Ascending aorta (tissue), 2 donors: ENCODE results near the gene SMIM44. TPM values are rescaled to one million over a fixed set of nuclear protein-coding genes. Genes with fewer than 3 reads are reported as not detected.

Experiments
- DNase-seq, 2 donors: peaks; one replicate each; pipeline ENCODE4 v3.0.0-alpha.2; 2019; ENCODE audit warnings: low spot score in 2 of 2
- H3K27ac ChIP-seq, 2 donors: fragments of 200-600 bp; sonication (generic); one replicate each; pipeline ENCODE4 v1.5.1; 2016 to 2017; ENCODE audit warnings: mild to moderate bottlenecking in 1 of 2
- H3K27me3 ChIP-seq: fragments of 200-600 bp; sonication (generic); one replicate; pipeline ENCODE4 v1.5.1; 2017
- H3K36me3 ChIP-seq, 2 donors: fragments of 200-600 bp; sonication (generic); one replicate each; pipeline ENCODE4 v1.5.1; 2016
- H3K4me1 ChIP-seq, 2 donors: fragments of 200-600 bp; sonication (generic); one replicate each; pipeline ENCODE4 v1.5.1; 2016 to 2017; ENCODE audit warnings: mild to moderate bottlenecking in 1 of 2
- H3K4me3 ChIP-seq, 2 donors: fragments of 200-600 bp; sonication (generic); one replicate each; pipeline ENCODE4 v1.5.1; 2016 to 2017; ENCODE audit warnings: mild to moderate bottlenecking in 1 of 2
- H3K9me3 ChIP-seq, 2 donors: fragments of 200-600 bp; sonication (generic); one replicate each; pipeline ENCODE4 v1.5.1; 2016
- CTCF ChIP-seq, 3 experiments: fragments of 200-600 bp in 2 of 3; fragments of 450-650 bp in 1 of 3; sonication (generic) in 2 of 3; IDR thresholded peaks; one replicate each; pipeline ENCODE4 v1.5.1; 2016 to 2019; ENCODE audit warnings: antibody characterized with exemption in 3 of 3, mild to moderate bottlenecking in 1 of 3, moderate library complexity in 1 of 3
- intact Hi-C: fragments of 100-400 bp; cut with DNase I; formaldehyde crosslinking; loops from one replicate; pipeline ENCODE4 v1.15.1; 2023
- total RNA-seq: library from RNA; depleted of rRNA; stranded (reverse); fragments of >200 nt; gene quantifications from one replicate; pipeline ENCODE4 v1.1.0, GENCODE V29; 2016

SMIM44 gene
- total RNA-seq, 1 donor from 2014 or later, result not detected

- DNase-seq, result no peak
- Histone ChIP-seq H3K27me3 (peaks cover 2% of the 10 kb centered on the region), H3K27ac (no peak overlapping the region), H3K4me1 (no peaks in the 10 kb centered on the region), H3K9me3 (no peaks in the 10 kb centered on the region), H3K36me3 (no peaks in the 10 kb centered on the region), H3K4me3 (no peak overlapping the region)
- TF ChIP-seq CTCF (IDR thresholded peaks at IDR 0.05), result no peak
- intact Hi-C loops, result no loop called here
Measured at GRCh38 chr19:3479834-3480215, 3.4 kb downstream of the SMIM44 start.

DNA sequence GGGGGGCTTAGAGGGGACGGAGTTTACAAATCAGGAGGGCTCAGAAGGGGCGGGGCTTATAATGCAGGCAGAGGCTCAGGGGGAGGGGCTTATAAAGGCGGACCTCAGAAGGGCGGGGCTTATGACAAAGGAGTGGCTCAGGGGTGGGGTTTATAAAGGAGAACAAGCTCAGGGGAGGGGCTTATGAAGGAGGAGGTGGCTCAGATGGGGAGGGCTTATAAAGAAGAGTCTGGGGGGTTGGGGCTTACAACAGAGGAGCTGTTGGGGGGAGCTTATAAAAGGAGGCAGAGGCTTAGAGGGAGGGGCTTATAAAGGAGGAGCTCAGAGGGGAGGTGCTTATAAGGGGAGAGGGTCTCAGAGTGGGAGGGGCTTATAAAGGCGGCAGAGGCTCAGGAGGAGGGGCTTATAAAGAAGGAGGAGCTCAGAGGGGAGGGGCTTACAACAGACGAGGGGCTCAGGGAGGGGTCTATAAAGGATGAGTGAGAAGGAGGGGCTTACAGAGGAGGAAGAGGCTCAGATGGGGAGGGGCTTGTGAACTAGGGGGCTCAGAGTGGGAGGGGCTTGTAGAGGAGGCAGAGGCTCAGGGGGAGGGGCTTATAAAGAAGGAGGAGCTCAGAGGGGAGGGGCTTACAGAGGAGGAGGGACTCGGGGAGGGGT is 3.9 kb downstream of the SMIM44 start:
- peaks cover 2% of the 10 kb centered on the region for H3K27me3 ChIP-seq
- no peak for DNase-seq
- H3K27ac ChIP-seq, result no peak overlapping the region
- no peaks in the 10 kb centered on the region for H3K36me3 ChIP-seq
- H3K4me1 ChIP-seq, result no peaks in the 10 kb centered on the region
- H3K4me3 ChIP-seq, result no peak overlapping the region
- no peaks in the 10 kb centered on the region for H3K9me3 ChIP-seq
- no peak for TF ChIP-seq CTCF (IDR thresholded peaks at IDR 0.05)
- intact Hi-C loops, result no loop called here

GRCh38 chr19:3478409-3479176 is 4.6 kb downstream of the SMIM44 start:
- TF ChIP-seq CTCF (IDR thresholded peaks at IDR 0.05), result no peak
- Histone ChIP-seq H3K9me3 (no peaks in the 10 kb centered on the region), H3K27me3 (peaks cover 2% of the 10 kb centered on the region), H3K27ac (no peak overlapping the region), H3K36me3 (no peaks in the 10 kb centered on the region), H3K4me1 (no peaks in the 10 kb centered on the region), H3K4me3 (no peak overlapping the region)
- intact Hi-C loops, result no loop called here
- no peak for DNase-seq

- TF ChIP-seq CTCF (IDR thresholded peaks at IDR 0.05), result no peak
- Histone ChIP-seq H3K9me3 (no peaks in the 10 kb centered on the region), H3K27me3 (peaks cover 2% of the 10 kb centered on the region), H3K4me3 (no peak overlapping the region), H3K36me3 (no peaks in the 10 kb centered on the region), H3K4me1 (no peaks in the 10 kb centered on the region), H3K27ac (no peak overlapping the region)
- intact Hi-C loops, result no loop called here
- no peak for DNase-seq
Measured at GRCh38 chr19:3477951-3478350, 5.3 kb downstream of the SMIM44 start.

DNA sequence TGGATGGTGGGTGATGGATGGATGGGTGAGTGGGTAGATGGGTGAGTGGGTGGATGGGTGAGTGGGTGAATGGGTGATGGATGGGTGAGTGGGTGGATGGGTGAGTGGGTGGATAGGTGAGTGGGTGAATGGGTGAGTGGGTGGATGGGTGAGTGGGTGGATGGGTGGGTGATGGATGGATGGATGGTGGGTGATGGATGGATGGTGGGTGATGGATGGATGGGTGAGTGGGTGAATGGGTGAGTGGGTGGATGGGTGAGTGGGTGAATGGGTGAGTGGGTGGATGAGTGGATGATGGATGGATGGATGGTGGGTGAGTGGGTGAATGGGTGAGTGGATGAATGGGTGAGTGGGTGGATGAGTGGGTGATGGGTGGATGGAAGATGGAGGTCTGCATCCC is 5.7 kb downstream of the SMIM44 start:
- Histone ChIP-seq H3K9me3 (no peaks in the 10 kb centered on the region), H3K4me1 (peaks cover 0 to 4% of the 10 kb centered on the region in 2 donors), H3K27ac (no peak overlapping the region), H3K4me3 (no peak overlapping the region), H3K27me3 (peaks cover 2% of the 10 kb centered on the region), H3K36me3 (no peaks in the 10 kb centered on the region)
- intact Hi-C loops, result no loop called here
- no peak for TF ChIP-seq CTCF (IDR thresholded peaks at IDR 0.05)
- DNase-seq, result no peak
